ENCODE results near the gene CLIP4.

DNA sequence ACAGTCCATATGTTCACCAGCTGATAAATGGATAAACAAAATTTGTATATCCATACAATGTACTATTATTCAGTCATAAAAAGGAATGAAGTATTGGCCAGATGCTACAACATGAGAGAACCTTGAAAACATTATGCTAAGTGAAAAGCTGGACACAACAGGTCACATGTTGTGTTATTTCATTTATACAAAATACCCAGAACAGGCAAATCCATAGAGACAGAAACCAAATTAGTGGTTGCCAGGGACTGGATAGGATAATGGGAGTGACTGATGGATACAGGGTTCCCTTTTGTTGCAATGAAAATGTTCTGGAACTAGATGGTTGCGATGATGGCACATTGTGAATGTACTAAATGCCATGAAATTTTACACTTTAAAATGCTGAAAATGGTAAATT lies 30.7 kb upstream of the CLIP4 start:
- no peak for TF ChIP-seq RAD21 (IDR thresholded peaks at IDR 0.05; ENCODE audit: insufficient read depth, low read depth, low read length)
- TF ChIP-seq POLR2AphosphoS5 (IDR thresholded peaks at IDR 0.05; ENCODE audit: low read length), result no peak
- TF ChIP-seq CBX3 (IDR thresholded peaks at IDR 0.05; ENCODE audit: borderline replicate concordance, low read depth), result no peak
- TF ChIP-seq, protein P1, sequence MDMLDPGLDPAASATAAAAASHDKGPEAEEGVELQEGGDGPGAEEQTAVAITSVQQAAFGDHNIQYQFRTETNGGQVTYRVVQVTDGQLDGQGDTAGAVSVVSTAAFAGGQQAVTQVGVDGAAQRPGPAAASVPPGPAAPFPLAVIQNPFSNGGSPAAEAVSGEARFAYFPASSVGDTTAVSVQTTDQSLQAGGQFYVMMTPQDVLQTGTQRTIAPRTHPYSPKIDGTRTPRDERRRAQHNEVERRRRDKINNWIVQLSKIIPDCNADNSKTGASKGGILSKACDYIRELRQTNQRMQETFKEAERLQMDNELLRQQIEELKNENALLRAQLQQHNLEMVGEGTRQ (IDR thresholded peaks at IDR 0.05; ENCODE audit: borderline replicate concordance, low read depth, low read length), result no peak
- no peak for TF ChIP-seq POLR2A (IDR thresholded peaks at IDR 0.05; ENCODE audit: low read depth, low read length)
- TF ChIP-seq ZNF274 (IDR thresholded peaks at IDR 0.05; ENCODE audit: insufficient read depth, insufficient read length), result no peak
- no peak for TF ChIP-seq ZBTB11 (CRISPR knock-in tag; IDR thresholded peaks at IDR 0.05)

Data from GM12878 (cell line).